KMS-11 (cell line): ENCODE results near the gene FCN1.

Experiments used
- H2AFZ ChIP-seq: fragments of 200-600 bp; sonication (generic); 2 replicates; pipeline ENCODE4 v1.6.1; 2016; ENCODE audit warnings: antibody characterized with exemption, mixed run types, low read depth
- H3K27ac ChIP-seq: fragments of 200-600 bp; sonication (generic); 2 replicates; pipeline ENCODE4 v1.6.1; 2016; ENCODE audit warnings: mild to moderate bottlenecking, mixed run types
- H3K27me3 ChIP-seq: fragments of 200-600 bp; sonication (generic); 2 replicates; pipeline ENCODE4 v1.6.1; 2017; ENCODE audit warnings: mild to moderate bottlenecking, low read depth, mixed run types, moderate library complexity; ENCODE audit not compliant: insufficient read depth
- H3K36me3 ChIP-seq: fragments of 200-600 bp; sonication (generic); 2 replicates; pipeline ENCODE4 v1.6.1; 2017; ENCODE audit warnings: mild to moderate bottlenecking, mixed run types; ENCODE audit not compliant: insufficient read depth
- H3K4me1 ChIP-seq: fragments of 200-600 bp; sonication (generic); 2 replicates; pipeline ENCODE4 v1.6.1; 2016; ENCODE audit warnings: mild to moderate bottlenecking, low read depth, mixed run types; ENCODE audit not compliant: poor library complexity, severe bottlenecking
- H3K4me2 ChIP-seq: fragments of 200-600 bp; sonication (generic); 2 replicates; pipeline ENCODE4 v1.7.0; 2016; ENCODE audit warnings: mild to moderate bottlenecking, mixed run types
- H3K4me3 ChIP-seq: fragments of 200-600 bp; sonication (generic); IDR thresholded peaks from 2 replicates; pipeline ENCODE4 v1.6.1; 2017; ENCODE audit warnings: low read depth, low read length, mixed read lengths; ENCODE audit not compliant: insufficient read depth
- H3K79me2 ChIP-seq: fragments of 200-600 bp; sonication (generic); 2 replicates; pipeline ENCODE4 v1.6.1; 2016; ENCODE audit warnings: low read depth, mixed run types; ENCODE audit not compliant: insufficient read depth
- H3K9ac ChIP-seq: fragments of 200-600 bp; sonication (generic); 2 replicates; pipeline ENCODE4 v1.6.1; 2016; ENCODE audit warnings: mild to moderate bottlenecking, mixed run types
- H4K20me1 ChIP-seq: fragments of 200-600 bp; sonication (generic); 2 replicates; pipeline ENCODE4 v1.6.1; 2016; ENCODE audit warnings: mild to moderate bottlenecking, mixed run types; ENCODE audit not compliant: insufficient read depth
- CTCF ChIP-seq: fragments of 200-600 bp; sonication (generic); conservative IDR thresholded peaks from 2 replicates; pipeline ENCODE4 v1.6.1; 2017; ENCODE audit warnings: low read depth, mild to moderate bottlenecking, antibody characterized with exemption, low read length, moderate library complexity, mixed read lengths

Gene FCN1

DNA sequence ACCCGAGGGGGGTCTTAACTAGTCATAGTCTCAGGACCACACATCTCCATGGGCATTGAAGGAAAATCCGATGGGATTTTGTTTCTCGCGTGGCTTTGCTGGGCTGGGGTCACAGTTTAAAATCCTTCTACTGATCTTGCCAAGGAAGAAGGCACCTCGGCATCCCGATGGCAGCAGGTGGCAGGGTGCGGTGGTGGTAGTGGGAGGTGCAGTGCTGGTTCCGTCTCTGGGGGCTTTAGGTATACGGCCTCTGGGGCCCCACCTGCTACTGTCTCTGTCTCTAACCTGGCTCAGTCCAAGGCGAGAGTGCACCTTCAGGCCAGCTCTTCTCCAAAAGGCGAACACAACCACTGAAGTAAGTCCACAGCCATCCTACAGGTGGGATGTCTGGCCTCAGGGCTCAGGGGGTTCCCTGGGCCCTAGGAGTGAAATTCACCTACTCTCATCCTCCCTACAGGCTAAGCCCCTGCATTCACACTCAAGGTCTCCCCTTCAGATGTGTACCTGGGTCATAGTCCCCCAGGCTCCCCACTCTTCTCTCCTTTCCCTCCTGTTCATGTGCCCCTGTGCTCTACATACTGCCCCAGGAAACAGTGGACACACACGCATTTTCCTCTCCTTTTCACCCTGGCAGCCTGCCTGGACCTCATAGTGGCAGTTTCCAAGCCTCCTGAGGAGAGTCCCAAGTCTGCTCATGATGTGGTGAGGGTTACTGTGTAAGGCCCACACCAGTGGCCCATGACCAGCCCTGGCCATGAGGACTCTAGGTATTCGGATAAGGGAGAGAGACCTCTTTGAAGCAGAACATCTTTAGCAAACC, 37.8 kb downstream of the FCN1 start:
- Histone ChIP-seq H4K20me1 (no peaks in the 10 kb centered on the region), H3K36me3 (no peaks in the 10 kb centered on the region), H3K9ac (no peak overlapping the region), H3K79me2 (no peaks in the 10 kb centered on the region), H3K4me2 (no peak overlapping the region), H3K4me3 (no peak overlapping the region), H3K27me3 (peaks cover 11% of the 10 kb centered on the region; the same call in 1 of the 2 replicates), H3K4me1 (no peaks in the 10 kb centered on the region), H3K27ac (no peak overlapping the region), H2AFZ (no peak overlapping the region)
- no peak for TF ChIP-seq CTCF

DNA sequence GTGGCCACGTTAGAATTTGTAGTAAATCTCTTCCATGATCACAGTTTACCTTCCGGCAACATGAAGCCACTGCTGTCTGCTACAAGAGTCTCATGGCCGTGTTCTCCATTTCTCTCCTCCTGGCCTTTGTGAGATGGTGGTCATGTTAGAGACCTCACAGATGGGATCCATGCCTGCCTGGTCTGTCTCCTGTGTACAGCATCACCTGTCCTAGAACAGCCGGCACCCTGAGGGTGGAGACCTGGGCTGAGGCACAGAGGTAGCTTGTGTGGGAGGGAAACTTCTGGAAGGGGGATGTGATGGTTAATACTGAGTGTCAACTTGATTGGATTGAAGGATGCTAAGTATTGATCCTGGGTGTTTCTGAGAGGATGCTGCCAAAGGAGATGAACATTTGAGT, 40.2 kb downstream of the FCN1 start:
- H3K27ac ChIP-seq: no peak overlapping the region
- H2AFZ ChIP-seq: no peak overlapping the region
- no peaks in the 10 kb centered on the region for H3K36me3 ChIP-seq
- no peaks in the 10 kb centered on the region for H3K4me1 ChIP-seq
- TF ChIP-seq CTCF: no peak
- H3K4me3 ChIP-seq: no peak overlapping the region
- H3K4me2 ChIP-seq: no peak overlapping the region
- peaks cover 22% of the 10 kb centered on the region; the same call in 1 of the 2 replicates for H3K27me3 ChIP-seq
- H4K20me1 ChIP-seq: no peaks in the 10 kb centered on the region
- H3K9ac ChIP-seq: no peak overlapping the region
- H3K79me2 ChIP-seq: no peaks in the 10 kb centered on the region

- TF ChIP-seq CTCF: no peak
- H2AFZ ChIP-seq: no peak overlapping the region
Measured at GRCh38 chr9:134875371-134875770, 42.3 kb downstream of the FCN1 start.

DNA sequence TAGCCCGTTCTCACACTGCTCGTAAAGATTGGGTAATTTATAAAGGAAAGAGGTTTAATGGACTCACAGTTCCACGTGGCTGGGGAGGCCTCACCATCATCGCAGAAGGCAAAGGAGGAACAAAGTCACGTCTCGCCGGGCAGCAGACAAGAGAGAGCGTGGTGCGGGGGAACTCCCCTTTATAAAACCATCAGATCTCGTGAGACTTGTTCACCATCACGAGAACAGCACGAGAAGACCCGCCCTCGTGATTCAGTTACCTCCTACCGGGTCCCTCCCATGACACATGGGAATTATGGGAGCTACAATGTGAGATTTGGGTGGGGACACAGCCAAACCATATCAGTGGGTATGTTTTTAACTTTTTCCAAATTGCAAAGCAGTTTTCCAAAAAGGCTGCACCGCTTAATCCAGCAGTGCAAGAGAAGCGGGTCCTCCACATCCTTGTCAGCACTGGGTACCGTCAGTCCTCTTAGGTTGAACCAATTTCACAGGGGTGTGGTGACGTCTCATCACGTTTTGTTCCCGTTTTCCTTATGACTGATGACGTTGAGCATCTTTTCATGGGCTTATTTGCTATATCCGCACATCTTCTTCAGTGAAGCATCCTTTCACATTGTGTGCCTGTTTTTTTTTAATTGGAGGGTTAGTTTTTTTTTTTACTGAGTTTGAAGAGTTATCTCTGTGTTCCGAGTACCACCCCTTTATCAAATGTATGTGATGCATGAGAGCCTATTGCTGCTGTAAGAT, 45.1 kb downstream of the FCN1 start:
- peaks cover 28% of the 10 kb centered on the region; the same call in 1 of the 2 replicates for H3K27me3 ChIP-seq
- H3K4me2 ChIP-seq: no peak overlapping the region
- H3K4me3 ChIP-seq: no peak overlapping the region
- no peak overlapping the region for H3K9ac ChIP-seq
- H3K4me1 ChIP-seq: no peaks in the 10 kb centered on the region
- H3K79me2 ChIP-seq: no peaks in the 10 kb centered on the region
- H2AFZ ChIP-seq: no peak overlapping the region
- H3K36me3 ChIP-seq: no peaks in the 10 kb centered on the region
- no peak for TF ChIP-seq CTCF
- no peaks in the 10 kb centered on the region for H4K20me1 ChIP-seq
- H3K27ac ChIP-seq: no peak overlapping the region

More at GRCh38 chr9:134875371-134875770, 42.3 kb downstream of the FCN1 start:
- no peaks in the 10 kb centered on the region for H3K79me2 ChIP-seq
- no peaks in the 10 kb centered on the region for H4K20me1 ChIP-seq
- peaks cover 25% of the 10 kb centered on the region; the same call in 1 of the 2 replicates for H3K27me3 ChIP-seq
- no peak overlapping the region for H3K4me3 ChIP-seq
- no peaks in the 10 kb centered on the region for H3K36me3 ChIP-seq
- no peak overlapping the region for H3K4me2 ChIP-seq
- no peak overlapping the region for H3K27ac ChIP-seq
- no peaks in the 10 kb centered on the region for H3K4me1 ChIP-seq
- no peak overlapping the region for H3K9ac ChIP-seq
